ENCODE data around the gene IL22RA1. TPM values are rescaled to one million over a fixed set of nuclear protein-coding genes. Genes with fewer than 3 reads are reported as not detected.

The IL22RA1 gene
- total and polyA plus RNA-seq, 10 of the 15 experiments (the other 5 are each of a cell fraction or from before 2014, with no cell fraction given) = not detected

DNA sequence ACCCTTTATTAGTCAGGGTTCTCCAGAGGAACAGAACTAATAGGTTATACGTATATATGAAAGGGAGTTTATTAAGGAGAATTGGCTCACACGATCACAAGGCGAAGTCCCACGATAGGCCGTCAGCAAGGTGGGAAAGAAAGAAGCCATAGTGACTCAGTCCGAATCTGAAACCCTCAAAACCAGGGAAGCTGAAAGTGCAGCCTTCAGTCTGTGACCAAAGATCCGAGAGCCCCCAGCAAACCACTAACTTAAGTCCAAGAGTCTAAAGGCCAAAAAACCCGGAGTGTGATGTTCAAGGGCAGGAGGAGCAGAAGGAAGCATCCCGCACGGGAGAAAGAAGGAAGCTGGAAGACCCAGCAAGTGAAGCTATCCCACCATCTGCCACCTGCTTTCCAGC lies 34.2 kb upstream of the IL22RA1 start (continued):
- TF ChIP-seq, protein P1, sequence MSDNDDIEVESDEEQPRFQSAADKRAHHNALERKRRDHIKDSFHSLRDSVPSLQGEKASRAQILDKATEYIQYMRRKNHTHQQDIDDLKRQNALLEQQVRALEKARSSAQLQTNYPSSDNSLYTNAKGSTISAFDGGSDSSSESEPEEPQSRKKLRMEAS (IDR thresholded peaks at IDR 0.05; ENCODE audit: low read depth, low read length) = no peak
- TF ChIP-seq, protein P2, sequence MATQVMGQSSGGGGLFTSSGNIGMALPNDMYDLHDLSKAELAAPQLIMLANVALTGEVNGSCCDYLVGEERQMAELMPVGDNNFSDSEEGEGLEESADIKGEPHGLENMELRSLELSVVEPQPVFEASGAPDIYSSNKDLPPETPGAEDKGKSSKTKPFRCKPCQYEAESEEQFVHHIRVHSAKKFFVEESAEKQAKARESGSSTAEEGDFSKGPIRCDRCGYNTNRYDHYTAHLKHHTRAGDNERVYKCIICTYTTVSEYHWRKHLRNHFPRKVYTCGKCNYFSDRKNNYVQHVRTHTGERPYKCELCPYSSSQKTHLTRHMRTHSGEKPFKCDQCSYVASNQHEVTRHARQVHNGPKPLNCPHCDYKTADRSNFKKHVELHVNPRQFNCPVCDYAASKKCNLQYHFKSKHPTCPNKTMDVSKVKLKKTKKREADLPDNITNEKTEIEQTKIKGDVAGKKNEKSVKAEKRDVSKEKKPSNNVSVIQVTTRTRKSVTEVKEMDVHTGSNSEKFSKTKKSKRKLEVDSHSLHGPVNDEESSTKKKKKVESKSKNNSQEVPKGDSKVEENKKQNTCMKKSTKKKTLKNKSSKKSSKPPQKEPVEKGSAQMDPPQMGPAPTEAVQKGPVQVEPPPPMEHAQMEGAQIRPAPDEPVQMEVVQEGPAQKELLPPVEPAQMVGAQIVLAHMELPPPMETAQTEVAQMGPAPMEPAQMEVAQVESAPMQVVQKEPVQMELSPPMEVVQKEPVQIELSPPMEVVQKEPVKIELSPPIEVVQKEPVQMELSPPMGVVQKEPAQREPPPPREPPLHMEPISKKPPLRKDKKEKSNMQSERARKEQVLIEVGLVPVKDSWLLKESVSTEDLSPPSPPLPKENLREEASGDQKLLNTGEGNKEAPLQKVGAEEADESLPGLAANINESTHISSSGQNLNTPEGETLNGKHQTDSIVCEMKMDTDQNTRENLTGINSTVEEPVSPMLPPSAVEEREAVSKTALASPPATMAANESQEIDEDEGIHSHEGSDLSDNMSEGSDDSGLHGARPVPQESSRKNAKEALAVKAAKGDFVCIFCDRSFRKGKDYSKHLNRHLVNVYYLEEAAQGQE (IDR thresholded peaks at IDR 0.05; ENCODE audit: low read depth, low read length) = no peak
- TF ChIP-seq BCL11A (IDR thresholded peaks at IDR 0.05; ENCODE audit: low read depth, low read length) = no peak
- no peak for TF ChIP-seq ASH2L (IDR thresholded peaks at IDR 0.05; ENCODE audit: borderline replicate concordance, low read depth)
- no peak for TF ChIP-seq HDGF (IDR thresholded peaks at IDR 0.05)
- no peak for TF ChIP-seq NR2C2 (IDR thresholded peaks at IDR 0.05; ENCODE audit: borderline replicate concordance, control insufficient read depth, insufficient read length, low read depth)

DNA sequence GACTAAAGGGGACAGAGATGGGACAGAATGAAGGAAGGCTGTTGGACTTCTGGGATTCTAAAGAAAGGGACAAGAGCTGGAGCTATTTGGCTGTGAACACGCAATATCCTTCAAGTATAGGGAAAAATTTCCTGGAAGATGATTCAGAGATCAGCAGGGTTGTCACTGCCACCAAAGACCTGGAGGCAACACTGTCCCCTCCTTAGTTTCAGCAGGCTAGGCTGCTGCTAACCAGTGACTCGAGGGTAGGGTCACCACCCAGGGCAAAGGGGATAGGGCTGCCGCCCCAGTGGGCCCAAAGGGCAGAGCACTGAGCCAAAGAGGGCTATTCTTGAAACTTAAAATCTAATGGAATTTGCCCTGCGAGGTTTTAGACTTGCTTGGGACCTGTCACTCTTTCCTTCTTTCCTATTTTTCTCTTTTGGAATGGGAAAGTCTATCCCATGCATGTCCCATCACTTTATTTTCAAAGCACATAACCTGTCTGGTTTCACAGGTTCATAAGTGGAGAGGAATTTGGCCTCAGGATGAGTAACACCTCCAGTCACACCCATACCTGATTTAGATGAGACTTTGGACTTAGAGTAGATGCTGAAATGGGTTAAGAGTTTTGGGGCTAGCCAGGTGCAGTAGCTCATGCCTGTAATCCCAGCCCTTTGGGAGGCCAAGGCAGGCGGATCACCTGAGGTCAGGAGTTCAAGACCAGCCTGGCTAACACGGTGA lies 32.3 kb upstream of the IL22RA1 start:
- H3K4me1 ChIP-seq (ENCODE audit: control insufficient read depth, insufficient read depth, low read length) = peaks cover 6% of the 10 kb centered on the region
- no peak overlapping the region for H3K4me3 ChIP-seq
- no peak overlapping the region for H3K4me2 ChIP-seq (ENCODE audit: control insufficient read depth, insufficient read depth)
- FAIRE-seq (no peak), ATAC-seq (no peak), DNase-seq (ENCODE audit: low read depth, low spot score) (no peak)
- no peaks in the 10 kb centered on the region for H3K79me2 ChIP-seq (ENCODE audit: control insufficient read depth, insufficient read depth, low read length)
- WGBS (ENCODE audit: insufficient coverage, insufficient replicate concordance, low lambda C conversion rate, missing lambda C conversion rate) = 86% methylated on average over 6 of the region's 6 CpGs
- no peak overlapping the region for H3K9ac ChIP-seq (ENCODE audit: control insufficient read depth, insufficient read depth, low read length)
- no peaks in the 10 kb centered on the region for H4K20me1 ChIP-seq (ENCODE audit: control insufficient read depth, insufficient read depth)
- POLR2A ChIA-PET = interaction anchor here (0.6 kb wide), 1 partner anchor 24 kb away, joined by 3 read pairs; no protein-coding TSS in a partner anchor
- SMC1A ChIA-PET (ENCODE audit: uncharacterized antibody, unreplicated experiment) = interaction anchor here (0.6 kb wide), 1 partner anchor 216 kb away, joined by 3 read pairs; no protein-coding TSS in a partner anchor
- H3K27ac ChIP-seq (ENCODE audit: control insufficient read depth, insufficient read depth) = no peak overlapping the region
- no peaks in the 10 kb centered on the region; the same call in 2 of the 3 replicates for H3K9me3 ChIP-seq (replicated peaks; ENCODE audit: control insufficient read depth, insufficient read depth, low read length)
- RAD21 ChIA-PET (ENCODE audit: unreplicated experiment) = no interaction called here
- intact Hi-C loops (cut with micrococcal nuclease; ENCODE audit: unreplicated experiment) = no loop called here
- in situ Hi-C loops (cut with MboI) = loop anchor here (5.0 kb wide), 1 partner anchor 48 kb away; no protein-coding TSS in a partner anchor
- peaks cover 0 to 2% of the 10 kb centered on the region in 2 experiments; a peak in 1 of 4 replicates for H3K27me3 ChIP-seq (replicated peaks in 1 of 2; ENCODE audit: control insufficient read depth in 2 of 2, insufficient read depth in 2 of 2, low read length in 1 of 2)
- H3K36me3 ChIP-seq (ENCODE audit: control insufficient read depth in 2 of 2, insufficient read depth in 2 of 2, low read length in 1 of 2) = no peaks in the 10 kb centered on the region; a peak in 1 of 4 replicates
- no peak overlapping the region for H2AFZ ChIP-seq (ENCODE audit: control insufficient read depth, low read depth, low read length)
- CTCF ChIA-PET = interaction anchor here (0.8 kb wide), 1 partner anchor 114 kb away, joined by 3 read pairs; no protein-coding TSS in a partner anchor
- no TSS peak for BruUV-seq (replicated peaks)
- TF ChIP-seq IKZF2 (IDR thresholded peaks at IDR 0.05) (no peak), MTA3 (IDR thresholded peaks at IDR 0.05; ENCODE audit: borderline replicate concordance, low read length) (no peak), PAX5 (IDR thresholded peaks at IDR 0.05; ENCODE audit: borderline replicate concordance, low read depth, low read length) (no peak), SRF (IDR thresholded peaks at IDR 0.05; ENCODE audit: low read depth in 2 of 2, low read length in 2 of 2) (no peak), KDM1A (IDR thresholded peaks at IDR 0.05; ENCODE audit: borderline replicate concordance) (no peak), BCL11A (IDR thresholded peaks at IDR 0.05; ENCODE audit: low read depth, low read length) (no peak), ATF7 (IDR thresholded peaks at IDR 0.05; ENCODE audit: low read depth) (no peak)
- TF ChIP-seq, protein P3, sequence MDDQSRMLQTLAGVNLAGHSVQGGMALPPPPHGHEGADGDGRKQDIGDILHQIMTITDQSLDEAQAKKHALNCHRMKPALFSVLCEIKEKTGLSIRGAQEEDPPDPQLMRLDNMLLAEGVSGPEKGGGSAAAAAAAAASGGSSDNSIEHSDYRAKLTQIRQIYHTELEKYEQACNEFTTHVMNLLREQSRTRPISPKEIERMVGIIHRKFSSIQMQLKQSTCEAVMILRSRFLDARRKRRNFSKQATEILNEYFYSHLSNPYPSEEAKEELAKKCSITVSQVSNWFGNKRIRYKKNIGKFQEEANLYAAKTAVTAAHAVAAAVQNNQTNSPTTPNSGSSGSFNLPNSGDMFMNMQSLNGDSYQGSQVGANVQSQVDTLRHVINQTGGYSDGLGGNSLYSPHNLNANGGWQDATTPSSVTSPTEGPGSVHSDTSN (IDR thresholded peaks at IDR 0.05; ENCODE audit: insufficient replicate concordance, low read depth, low read length) = no peak
